Measurements from ENCODE around the gene TCF12. TPM values are rescaled to one million over a fixed set of nuclear protein-coding genes. Genes with fewer than 3 reads are reported as not detected.

TCF12 gene
- polyA plus RNA-seq, 1 donor (not counting 4 experiments of a cell fraction or from before 2014, with no cell fraction given), result 48.3 TPM

DNA sequence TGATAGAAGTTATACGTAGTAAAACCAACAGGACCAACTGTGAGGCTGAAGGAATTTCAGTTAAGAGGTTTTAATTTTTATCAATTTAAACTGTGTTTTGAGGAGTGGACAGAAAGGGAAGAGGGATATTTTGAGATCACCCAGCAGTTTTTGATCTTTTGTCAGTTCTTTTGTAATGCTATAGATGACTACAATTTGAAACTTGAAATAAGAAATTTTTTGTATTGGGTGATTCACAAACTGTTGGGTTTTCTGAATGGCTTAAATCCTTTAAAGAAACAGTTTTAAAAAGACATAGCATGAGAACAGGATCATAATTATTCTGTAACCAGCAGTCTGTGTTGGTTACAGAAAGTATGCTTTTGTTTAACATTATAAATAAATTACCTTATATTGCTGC is 67.4 kb downstream of the TCF12 start:
- DNase-seq (ENCODE audit: low read depth, low spot score) (no peak), FAIRE-seq (no peak)
- TF ChIP-seq, protein P1, sequence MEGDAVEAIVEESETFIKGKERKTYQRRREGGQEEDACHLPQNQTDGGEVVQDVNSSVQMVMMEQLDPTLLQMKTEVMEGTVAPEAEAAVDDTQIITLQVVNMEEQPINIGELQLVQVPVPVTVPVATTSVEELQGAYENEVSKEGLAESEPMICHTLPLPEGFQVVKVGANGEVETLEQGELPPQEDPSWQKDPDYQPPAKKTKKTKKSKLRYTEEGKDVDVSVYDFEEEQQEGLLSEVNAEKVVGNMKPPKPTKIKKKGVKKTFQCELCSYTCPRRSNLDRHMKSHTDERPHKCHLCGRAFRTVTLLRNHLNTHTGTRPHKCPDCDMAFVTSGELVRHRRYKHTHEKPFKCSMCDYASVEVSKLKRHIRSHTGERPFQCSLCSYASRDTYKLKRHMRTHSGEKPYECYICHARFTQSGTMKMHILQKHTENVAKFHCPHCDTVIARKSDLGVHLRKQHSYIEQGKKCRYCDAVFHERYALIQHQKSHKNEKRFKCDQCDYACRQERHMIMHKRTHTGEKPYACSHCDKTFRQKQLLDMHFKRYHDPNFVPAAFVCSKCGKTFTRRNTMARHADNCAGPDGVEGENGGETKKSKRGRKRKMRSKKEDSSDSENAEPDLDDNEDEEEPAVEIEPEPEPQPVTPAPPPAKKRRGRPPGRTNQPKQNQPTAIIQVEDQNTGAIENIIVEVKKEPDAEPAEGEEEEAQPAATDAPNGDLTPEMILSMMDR (optimal IDR thresholded peaks at IDR 0.05 in 1 of 3, IDR thresholded peaks at IDR 0.05 in 1 of 3, conservative IDR thresholded peaks at IDR 0.05 in 1 of 3; ENCODE audit: extremely low read depth in 1 of 3, insufficient read depth in 2 of 3, low read length in 3 of 3), result no peak
- TF ChIP-seq EZH2 (IDR thresholded peaks at IDR 0.05; ENCODE audit: low read length), result no peak
- Histone ChIP-seq H3K27me3 (ENCODE audit: control insufficient read depth, extremely low read depth, insufficient read depth, low read length) (no peaks in the 10 kb centered on the region), H3K79me2 (ENCODE audit: control insufficient read depth, insufficient read depth, low read length) (peaks cover 78% of the 10 kb centered on the region), H3K4me2 (ENCODE audit: control insufficient read depth, extremely low read depth, insufficient read depth, low read depth, low read length) (no peak overlapping the region), H3K9ac (ENCODE audit: control insufficient read depth, extremely low read depth, insufficient read depth, low read length) (no peak overlapping the region), H3K4me1 (ENCODE audit: control insufficient read depth, extremely low read depth, insufficient read depth, low read length) (peaks cover 17% of the 10 kb centered on the region), H3K9me1 (ENCODE audit: control insufficient read depth, extremely low read depth, insufficient read depth, low read length) (no peaks in the 10 kb centered on the region), H3K27ac (ENCODE audit: control insufficient read depth, insufficient read depth, low read length) (no peak overlapping the region), H4K20me1 (ENCODE audit: control insufficient read depth, extremely low read depth, insufficient read depth, low read length) (no peaks in the 10 kb centered on the region), H3K9me3 (ENCODE audit: control insufficient read depth, low read depth, low read length) (no peaks in the 10 kb centered on the region), H2AFZ (ENCODE audit: control insufficient read depth, low read length) (no peak overlapping the region), H3K4me3 (ENCODE audit: control insufficient read depth in 2 of 3, extremely low read depth in 1 of 3, insufficient read depth in 2 of 3, low read depth in 1 of 3, low read length in 3 of 3) (no peak overlapping the region), H3K36me3 (ENCODE audit: control insufficient read depth in 2 of 2, extremely low read depth in 1 of 2, insufficient read depth in 2 of 2, low read length in 2 of 2) (no peaks in the 10 kb centered on the region)
- dilution Hi-C loops (cut with MboI; ENCODE audit: extremely low pct_ligation_motif_present, low sequenced_read_pairs), result no loop called here

DNA sequence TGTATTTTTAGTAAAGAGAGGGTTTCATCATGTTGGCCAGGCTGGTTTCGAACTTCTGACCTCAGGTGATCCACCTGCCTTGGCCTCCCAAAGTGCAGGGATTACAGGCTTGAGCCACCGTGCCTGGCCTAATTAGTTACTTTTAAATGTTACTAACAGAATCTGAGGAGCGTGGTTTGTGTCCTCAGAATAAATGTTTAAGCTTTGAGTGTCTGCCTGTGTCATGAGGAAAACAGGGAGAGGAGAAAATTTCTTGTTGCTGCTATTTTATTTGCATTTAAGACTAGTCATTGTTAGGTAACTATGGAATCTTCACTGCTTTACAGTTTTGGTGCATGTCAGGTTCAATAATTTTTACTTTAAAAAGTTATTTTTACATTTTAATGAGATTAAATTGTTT is 68.8 kb downstream of the TCF12 start:
- no peaks in the 10 kb centered on the region for H4K20me1 ChIP-seq (ENCODE audit: control insufficient read depth, extremely low read depth, insufficient read depth, low read length)
- DNase-seq (ENCODE audit: low read depth, low spot score) (no peak), FAIRE-seq (no peak)
- H3K4me1 ChIP-seq (ENCODE audit: control insufficient read depth, extremely low read depth, insufficient read depth, low read length), result peaks cover 17% of the 10 kb centered on the region
- no peak overlapping the region for H3K4me2 ChIP-seq (ENCODE audit: control insufficient read depth, extremely low read depth, insufficient read depth, low read depth, low read length)
- no peak for TF ChIP-seq EZH2 (IDR thresholded peaks at IDR 0.05; ENCODE audit: low read length)
- TF ChIP-seq, protein P1 (optimal IDR thresholded peaks at IDR 0.05 in 1 of 3, IDR thresholded peaks at IDR 0.05 in 1 of 3, conservative IDR thresholded peaks at IDR 0.05 in 1 of 3; ENCODE audit: extremely low read depth in 1 of 3, insufficient read depth in 2 of 3, low read length in 3 of 3), result no peak
- H3K9ac ChIP-seq (ENCODE audit: control insufficient read depth, extremely low read depth, insufficient read depth, low read length), result no peak overlapping the region
- H3K36me3 ChIP-seq (ENCODE audit: control insufficient read depth in 2 of 2, extremely low read depth in 1 of 2, insufficient read depth in 2 of 2, low read length in 2 of 2), result no peaks in the 10 kb centered on the region
- H3K9me1 ChIP-seq (ENCODE audit: control insufficient read depth, extremely low read depth, insufficient read depth, low read length), result no peaks in the 10 kb centered on the region
- H3K4me3 ChIP-seq (ENCODE audit: control insufficient read depth in 2 of 3, extremely low read depth in 1 of 3, insufficient read depth in 2 of 3, low read depth in 1 of 3, low read length in 3 of 3), result no peak overlapping the region
- dilution Hi-C loops (cut with MboI; ENCODE audit: extremely low pct_ligation_motif_present, low sequenced_read_pairs), result no loop called here
- no peaks in the 10 kb centered on the region for H3K9me3 ChIP-seq (ENCODE audit: control insufficient read depth, low read depth, low read length)
- H3K79me2 ChIP-seq (ENCODE audit: control insufficient read depth, insufficient read depth, low read length), result peaks cover 70% of the 10 kb centered on the region
- H3K27ac ChIP-seq (ENCODE audit: control insufficient read depth, insufficient read depth, low read length), result no peak overlapping the region
- no peak overlapping the region for H2AFZ ChIP-seq (ENCODE audit: control insufficient read depth, low read length)
- no peaks in the 10 kb centered on the region for H3K27me3 ChIP-seq (ENCODE audit: control insufficient read depth, extremely low read depth, insufficient read depth, low read length)

Data from keratinocyte (primary cell).